Trophoblast cell (in vitro differentiated cells and primary cell): ENCODE data around the gene HTT.

Experiments used
- DNase-seq, 2 donors: peaks; one replicate each; pipeline ENCODE4 v3.0.0-alpha.2; 2016
- H2AFZ ChIP-seq: 2 replicates; pipeline ENCODE4 v1.6.1; 2013; ENCODE audit warnings: low read length, moderate library complexity, mild to moderate bottlenecking; ENCODE audit not compliant: insufficient read depth, poor library complexity
- H2AK5ac ChIP-seq: 2 replicates; pipeline ENCODE4 v1.6.1; 2013; ENCODE audit warnings: mild to moderate bottlenecking, low read length
- H2BK120ac ChIP-seq: 2 replicates; pipeline ENCODE4 v1.6.1; 2013; ENCODE audit warnings: low read length, mild to moderate bottlenecking, moderate library complexity; ENCODE audit not compliant: insufficient read depth, poor library complexity
- H2BK12ac ChIP-seq: 2 replicates; pipeline ENCODE4 v1.6.1; 2013; ENCODE audit warnings: mild to moderate bottlenecking, low read length, moderate library complexity
- H2BK5ac ChIP-seq: 2 replicates; pipeline ENCODE4 v1.6.1; 2013; ENCODE audit warnings: low read length, low read depth, moderate library complexity, mild to moderate bottlenecking; ENCODE audit not compliant: poor library complexity
- H3K14ac ChIP-seq: 2 replicates; pipeline ENCODE4 v1.6.1; 2013; ENCODE audit warnings: mild to moderate bottlenecking, low read length
- H3K18ac ChIP-seq: 2 replicates; pipeline ENCODE4 v1.6.1; 2013; ENCODE audit warnings: mild to moderate bottlenecking, low read length
- H3K23ac ChIP-seq: 2 replicates; pipeline ENCODE4 v1.6.1; 2013; ENCODE audit warnings: low read length
- H3K27ac ChIP-seq: 2 replicates; pipeline ENCODE4 v1.5.1; 2013; ENCODE audit warnings: low read depth, mild to moderate bottlenecking, inconsistent platforms, low read length, moderate library complexity
- H3K27me3 ChIP-seq: 2 replicates; pipeline ENCODE4 v1.6.1; 2013; ENCODE audit warnings: inconsistent platforms, mild to moderate bottlenecking, low read length, moderate library complexity; ENCODE audit not compliant: insufficient read depth
- H3K36me3 ChIP-seq, 2 experiments: 1 replicate in 1 of 2; 2 replicates in 1 of 2; pipeline ENCODE4 v1.6.1; 2013; ENCODE audit warnings: low read length in 2 of 2, mild to moderate bottlenecking in 2 of 2, moderate library complexity in 1 of 2; ENCODE audit not compliant: insufficient read depth in 2 of 2, control insufficient read depth in 1 of 2
- H3K4ac ChIP-seq: 2 replicates; pipeline ENCODE4 v1.6.1; 2013; ENCODE audit warnings: low read depth, mild to moderate bottlenecking, low read length, moderate library complexity
- H3K4me1 ChIP-seq, 2 experiments: 1 replicate in 1 of 2; 2 replicates in 1 of 2; pipeline ENCODE4 v1.6.1; 2013; ENCODE audit warnings: low read length in 2 of 2, mild to moderate bottlenecking in 2 of 2, moderate library complexity in 1 of 2; ENCODE audit not compliant: insufficient read depth in 2 of 2, control insufficient read depth in 1 of 2
- H3K4me2 ChIP-seq: 2 replicates; pipeline ENCODE4 v1.6.1; 2013; ENCODE audit warnings: inconsistent platforms, mild to moderate bottlenecking, low read length, moderate library complexity
- H3K4me3 ChIP-seq: 2 replicates; pipeline ENCODE4 v1.5.1; 2013; ENCODE audit warnings: mild to moderate bottlenecking, low read depth, low read length, inconsistent platforms
- H3K79me1 ChIP-seq: one replicate; pipeline ENCODE4 v1.6.1; 2013; ENCODE audit warnings: low read length
- H3K79me2 ChIP-seq: 2 replicates; pipeline ENCODE4 v1.6.1; 2013; ENCODE audit warnings: low read length, mild to moderate bottlenecking; ENCODE audit not compliant: control insufficient read depth, insufficient read depth, poor library complexity
- H3K9ac ChIP-seq: 2 replicates; pipeline ENCODE4 v1.6.1; 2013; ENCODE audit warnings: mild to moderate bottlenecking, low read length
- H3K9me3 ChIP-seq: 2 replicates; pipeline ENCODE4 v1.6.1; 2013; ENCODE audit warnings: low read depth, mild to moderate bottlenecking, control low read depth, inconsistent platforms, low read length; ENCODE audit not compliant: insufficient read depth
- H4K12ac ChIP-seq: 2 replicates; pipeline ENCODE4 v1.6.1; 2013; ENCODE audit warnings: low read depth, mild to moderate bottlenecking, low read length, moderate library complexity
- H4K8ac ChIP-seq: 2 replicates; pipeline ENCODE4 v1.6.1; 2013; ENCODE audit warnings: low read depth, mild to moderate bottlenecking, low read length, moderate library complexity
- H4K91ac ChIP-seq: one replicate; pipeline ENCODE4 v1.6.1; 2013; ENCODE audit warnings: low read depth, mild to moderate bottlenecking, low read length, moderate library complexity
- WGBS: extraction: QIAGEN DNeasy Blood & Tissue Kit; methylation state at CpG from one replicate; pipeline ENCODE4 v1.1.7; 2013; ENCODE audit warnings: missing lambda C conversion rate; ENCODE audit not compliant: insufficient read length, insufficient coverage; ENCODE audit errors: extremely low coverage; 5-methylcytosine and 5-hydroxymethylcytosine counted together

The HTT gene

DNA sequence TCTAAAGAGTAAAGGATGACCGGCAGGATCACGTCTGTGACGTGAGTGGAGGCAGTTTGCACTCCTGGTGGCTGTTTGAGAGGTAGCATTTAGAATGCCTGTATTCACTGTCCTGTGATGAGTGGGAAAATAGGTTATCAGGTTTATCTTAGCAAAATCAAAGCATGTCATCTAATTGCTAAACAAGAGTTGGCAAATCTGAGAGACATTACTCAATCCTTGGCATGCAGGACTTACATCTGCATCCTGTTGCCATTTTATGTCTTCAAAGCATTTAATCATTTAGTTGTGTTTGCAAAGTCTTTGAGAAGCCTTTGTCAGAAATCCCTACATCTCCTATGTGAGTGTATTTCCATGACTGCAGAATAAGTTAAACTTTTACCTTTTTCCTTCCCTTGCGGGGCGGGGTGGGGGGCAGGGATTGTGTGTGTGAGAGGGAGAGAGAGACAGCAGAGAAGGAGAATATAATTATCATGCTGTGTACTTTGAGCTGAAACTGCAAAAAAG is 133.1 kb downstream of the HTT start:
- Histone ChIP-seq H3K27ac (no peak overlapping the region), H3K23ac (no peak overlapping the region), H3K79me2 (no peaks in the 10 kb centered on the region), H2BK5ac (no peak overlapping the region), H2AK5ac (no peak overlapping the region), H4K91ac (no peak overlapping the region), H3K4me3 (no peak overlapping the region), H4K8ac (no peak overlapping the region), H3K27me3 (no peaks in the 10 kb centered on the region), H3K18ac (no peak overlapping the region), H3K9me3 (no peaks in the 10 kb centered on the region), H3K79me1 (no peaks in the 10 kb centered on the region), H3K4me1 (no peaks in the 10 kb centered on the region), H3K4ac (no peak overlapping the region), H3K9ac (no peak overlapping the region), H3K4me2 (no peak overlapping the region), H3K36me3 (peaks cover 33 to 57% of the 10 kb centered on the region in 2 experiments), H2AFZ (no peak overlapping the region), H2BK12ac (no peak overlapping the region), H2BK120ac (no peak overlapping the region), H3K14ac (no peak overlapping the region), H4K12ac (no peak overlapping the region)
- WGBS, result no CpG with 5 or more reads among the region's 5 CpGs
- peak in 1 of 2 donors; percentile 49 for DNase-seq

DNA sequence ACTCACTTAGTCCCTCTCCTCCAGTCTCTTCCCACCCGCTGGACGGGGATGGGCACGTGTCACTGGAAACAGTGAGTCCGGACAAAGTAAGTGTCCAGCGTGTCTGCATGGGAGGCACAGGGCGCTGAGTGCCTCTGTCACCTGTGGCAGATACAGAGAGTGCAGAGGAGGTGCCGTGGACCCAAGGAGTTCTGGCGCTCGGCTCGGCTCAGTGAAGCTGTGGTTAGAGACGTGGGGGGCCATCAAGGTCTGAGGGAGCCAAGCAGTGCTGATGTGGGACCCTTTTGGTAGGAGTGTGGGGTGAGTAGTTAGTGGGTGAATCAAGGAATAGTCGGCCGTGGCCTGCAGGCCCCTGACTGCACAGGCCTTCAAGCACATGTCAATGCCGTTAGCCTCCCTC is 134.3 kb downstream of the HTT start:
- H4K8ac ChIP-seq, result no peak overlapping the region
- no peak overlapping the region for H2AFZ ChIP-seq
- H4K12ac ChIP-seq, result no peak overlapping the region
- no peaks in the 10 kb centered on the region for H3K9me3 ChIP-seq
- H2BK5ac ChIP-seq, result no peak overlapping the region
- no peak overlapping the region for H3K23ac ChIP-seq
- H2BK12ac ChIP-seq, result no peak overlapping the region
- no peak overlapping the region for H3K14ac ChIP-seq
- H3K4me1 ChIP-seq, result no peaks in the 10 kb centered on the region
- no peak overlapping the region for H3K27ac ChIP-seq
- no peak for DNase-seq
- no peak overlapping the region for H3K4me3 ChIP-seq
- H3K4ac ChIP-seq, result no peak overlapping the region
- peaks cover 44 to 65% of the 10 kb centered on the region in 2 experiments for H3K36me3 ChIP-seq
- H2AK5ac ChIP-seq, result no peak overlapping the region
- no peak overlapping the region for H2BK120ac ChIP-seq
- H3K79me1 ChIP-seq, result no peaks in the 10 kb centered on the region
- no peak overlapping the region for H3K18ac ChIP-seq
- no peak overlapping the region for H3K4me2 ChIP-seq
- no peaks in the 10 kb centered on the region for H3K27me3 ChIP-seq
- no peak overlapping the region for H4K91ac ChIP-seq
- no CpG with 5 or more reads among the region's 14 CpGs for WGBS
- H3K79me2 ChIP-seq, result no peaks in the 10 kb centered on the region
- no peak overlapping the region for H3K9ac ChIP-seq

DNA sequence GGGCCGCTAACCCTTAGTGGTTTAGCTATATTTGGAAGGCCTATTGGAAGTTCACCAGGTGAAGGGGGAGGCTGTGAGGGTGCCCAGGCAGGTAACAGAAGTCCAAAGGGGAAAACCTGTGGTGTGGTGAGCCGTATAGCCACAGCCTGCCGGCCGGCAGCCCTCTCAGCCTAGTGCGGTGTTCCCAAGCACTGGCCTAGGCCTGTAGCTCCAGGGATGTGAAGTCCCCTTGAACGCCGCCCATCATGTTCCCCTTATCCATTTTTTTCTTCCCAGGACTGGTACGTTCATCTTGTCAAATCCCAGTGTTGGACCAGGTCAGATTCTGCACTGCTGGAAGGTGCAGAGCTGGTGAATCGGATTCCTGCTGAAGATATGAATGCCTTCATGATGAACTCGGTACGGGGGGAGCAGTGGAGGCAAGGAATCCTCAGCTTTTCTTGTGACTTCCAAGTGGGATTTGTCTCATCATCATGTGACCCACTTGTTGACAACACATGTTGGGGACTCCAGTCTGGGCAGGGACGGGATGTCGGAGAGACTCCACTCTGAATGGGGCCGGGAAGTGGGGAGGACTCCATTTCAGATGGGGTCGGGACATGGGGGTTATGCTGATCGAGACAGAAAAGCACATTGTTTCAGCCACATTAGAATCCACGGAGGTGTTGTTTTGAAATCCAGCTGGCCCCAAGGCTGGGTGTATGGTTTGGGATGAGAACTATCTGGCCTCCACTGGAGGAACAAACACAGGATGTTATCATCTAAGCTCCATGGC is 135.3 kb downstream of the HTT start:
- H3K9ac ChIP-seq, result no peak overlapping the region
- H3K23ac ChIP-seq, result no peak overlapping the region
- no peak for DNase-seq
- H2AFZ ChIP-seq, result no peak overlapping the region
- no peak overlapping the region for H2AK5ac ChIP-seq
- no peak overlapping the region for H3K4me2 ChIP-seq
- no peak overlapping the region for H4K12ac ChIP-seq
- H2BK12ac ChIP-seq, result no peak overlapping the region
- H3K27ac ChIP-seq, result no peak overlapping the region
- H3K14ac ChIP-seq, result no peak overlapping the region
- no peaks in the 10 kb centered on the region for H3K4me1 ChIP-seq
- H4K8ac ChIP-seq, result no peak overlapping the region
- H4K91ac ChIP-seq, result no peak overlapping the region
- no peak overlapping the region for H2BK120ac ChIP-seq
- H2BK5ac ChIP-seq, result no peak overlapping the region
- H3K4ac ChIP-seq, result no peak overlapping the region
- WGBS, result no CpG with 5 or more reads among the region's 17 CpGs
- peaks cover 46 to 62% of the 10 kb centered on the region in 2 experiments for H3K36me3 ChIP-seq
- no peak overlapping the region for H3K18ac ChIP-seq
- H3K27me3 ChIP-seq, result no peaks in the 10 kb centered on the region
- H3K9me3 ChIP-seq, result no peaks in the 10 kb centered on the region
- H3K79me2 ChIP-seq, result no peaks in the 10 kb centered on the region
- no peaks in the 10 kb centered on the region for H3K79me1 ChIP-seq
- H3K4me3 ChIP-seq, result no peak overlapping the region

DNA sequence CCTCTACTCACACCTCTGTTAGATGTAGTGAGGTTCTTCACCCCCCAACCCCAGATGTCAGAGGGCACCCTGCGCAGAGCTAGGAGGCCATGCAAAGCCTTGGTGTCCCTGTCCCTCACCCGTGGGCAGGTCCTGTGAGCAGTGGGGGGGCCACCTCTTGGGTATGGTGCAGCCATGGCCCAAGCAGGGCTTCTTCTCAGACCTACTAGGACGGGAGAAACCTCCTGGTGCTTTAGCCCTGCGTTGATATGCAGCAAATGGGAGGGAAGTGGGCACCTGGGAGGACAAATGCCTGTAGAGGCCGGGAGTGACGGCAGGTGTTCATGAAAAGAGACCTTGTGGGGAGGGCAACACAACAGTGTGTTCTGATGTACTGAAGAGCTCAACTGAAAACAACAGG is 136.0 kb downstream of the HTT start:
- Histone ChIP-seq H3K36me3 (peaks cover 49 to 67% of the 10 kb centered on the region in 2 experiments), H3K4me3 (no peak overlapping the region), H3K27ac (no peak overlapping the region), H4K8ac (no peak overlapping the region), H3K4ac (no peak overlapping the region), H2AK5ac (no peak overlapping the region), H3K4me1 (peaks cover 0 to 4% of the 10 kb centered on the region in 2 experiments), H3K18ac (no peak overlapping the region), H2BK12ac (no peak overlapping the region), H3K27me3 (no peaks in the 10 kb centered on the region), H3K9me3 (no peaks in the 10 kb centered on the region), H2BK5ac (no peak overlapping the region), H3K9ac (no peak overlapping the region), H3K79me1 (no peaks in the 10 kb centered on the region), H3K14ac (no peak overlapping the region), H3K23ac (no peak overlapping the region), H3K79me2 (no peaks in the 10 kb centered on the region), H2AFZ (no peak overlapping the region), H4K12ac (no peak overlapping the region), H2BK120ac (no peak overlapping the region), H3K4me2 (no peak overlapping the region), H4K91ac (no peak overlapping the region)
- no CpG with 5 or more reads among the region's 6 CpGs for WGBS
- DNase-seq, result no peak
